Panc1 (cell line): Measurements from ENCODE around the gene DPYD.

Experiments used
- POLR2AphosphoS5 ChIP-seq: IDR thresholded peaks from 2 replicates; pipeline ENCODE4 v1.6.1; 2012; ENCODE audit warnings: mild to moderate bottlenecking, low read depth, low read length, moderate library complexity
- TCF7L2 ChIP-seq: IDR thresholded peaks from 2 replicates; pipeline ENCODE4 v1.6.1; 2011; ENCODE audit warnings: mild to moderate bottlenecking, low read depth, low read length, inconsistent platforms
- TF ChIP-seq, protein P1 (sequence below): fragments of 450-650 bp; IDR thresholded peaks from 2 replicates; pipeline ENCODE4 v1.5.1; 2017; ENCODE audit warnings: mild to moderate bottlenecking
- TF ChIP-seq, protein P2 (sequence below), 2 experiments: IDR thresholded peaks; 2 replicates each; pipeline ENCODE4 v1.6.1; 2011 to 2012; ENCODE audit warnings: low read depth in 2 of 2, control low read depth in 1 of 2, low read length in 1 of 2, mild to moderate bottlenecking in 1 of 2, moderate library complexity in 1 of 2; ENCODE audit not compliant: insufficient read depth in 1 of 2

DNA sequence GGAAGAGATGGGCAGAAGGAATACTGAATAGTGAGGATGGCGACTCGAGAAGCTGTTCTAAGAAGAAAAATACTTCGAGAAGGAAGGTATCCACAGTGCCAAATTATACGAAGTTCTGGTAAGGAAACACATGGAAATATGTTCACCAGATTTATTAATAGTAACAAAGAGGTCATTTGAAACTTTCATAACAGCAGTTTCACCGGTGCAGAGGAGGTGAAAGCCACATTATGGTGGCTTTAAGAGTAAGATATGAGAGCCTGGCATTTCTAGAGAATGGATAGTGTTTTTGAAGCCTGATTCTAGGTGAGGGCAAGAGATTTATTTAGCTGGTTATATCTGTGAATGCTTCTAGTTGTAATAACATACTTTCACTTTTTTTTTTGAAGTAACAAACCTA, 56.2 kb downstream of the DPYD start:
- TF ChIP-seq, protein P1, sequence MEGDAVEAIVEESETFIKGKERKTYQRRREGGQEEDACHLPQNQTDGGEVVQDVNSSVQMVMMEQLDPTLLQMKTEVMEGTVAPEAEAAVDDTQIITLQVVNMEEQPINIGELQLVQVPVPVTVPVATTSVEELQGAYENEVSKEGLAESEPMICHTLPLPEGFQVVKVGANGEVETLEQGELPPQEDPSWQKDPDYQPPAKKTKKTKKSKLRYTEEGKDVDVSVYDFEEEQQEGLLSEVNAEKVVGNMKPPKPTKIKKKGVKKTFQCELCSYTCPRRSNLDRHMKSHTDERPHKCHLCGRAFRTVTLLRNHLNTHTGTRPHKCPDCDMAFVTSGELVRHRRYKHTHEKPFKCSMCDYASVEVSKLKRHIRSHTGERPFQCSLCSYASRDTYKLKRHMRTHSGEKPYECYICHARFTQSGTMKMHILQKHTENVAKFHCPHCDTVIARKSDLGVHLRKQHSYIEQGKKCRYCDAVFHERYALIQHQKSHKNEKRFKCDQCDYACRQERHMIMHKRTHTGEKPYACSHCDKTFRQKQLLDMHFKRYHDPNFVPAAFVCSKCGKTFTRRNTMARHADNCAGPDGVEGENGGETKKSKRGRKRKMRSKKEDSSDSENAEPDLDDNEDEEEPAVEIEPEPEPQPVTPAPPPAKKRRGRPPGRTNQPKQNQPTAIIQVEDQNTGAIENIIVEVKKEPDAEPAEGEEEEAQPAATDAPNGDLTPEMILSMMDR, result no peak
- no peak for TF ChIP-seq POLR2AphosphoS5
- no peak for TF ChIP-seq TCF7L2
- TF ChIP-seq, protein P2, sequence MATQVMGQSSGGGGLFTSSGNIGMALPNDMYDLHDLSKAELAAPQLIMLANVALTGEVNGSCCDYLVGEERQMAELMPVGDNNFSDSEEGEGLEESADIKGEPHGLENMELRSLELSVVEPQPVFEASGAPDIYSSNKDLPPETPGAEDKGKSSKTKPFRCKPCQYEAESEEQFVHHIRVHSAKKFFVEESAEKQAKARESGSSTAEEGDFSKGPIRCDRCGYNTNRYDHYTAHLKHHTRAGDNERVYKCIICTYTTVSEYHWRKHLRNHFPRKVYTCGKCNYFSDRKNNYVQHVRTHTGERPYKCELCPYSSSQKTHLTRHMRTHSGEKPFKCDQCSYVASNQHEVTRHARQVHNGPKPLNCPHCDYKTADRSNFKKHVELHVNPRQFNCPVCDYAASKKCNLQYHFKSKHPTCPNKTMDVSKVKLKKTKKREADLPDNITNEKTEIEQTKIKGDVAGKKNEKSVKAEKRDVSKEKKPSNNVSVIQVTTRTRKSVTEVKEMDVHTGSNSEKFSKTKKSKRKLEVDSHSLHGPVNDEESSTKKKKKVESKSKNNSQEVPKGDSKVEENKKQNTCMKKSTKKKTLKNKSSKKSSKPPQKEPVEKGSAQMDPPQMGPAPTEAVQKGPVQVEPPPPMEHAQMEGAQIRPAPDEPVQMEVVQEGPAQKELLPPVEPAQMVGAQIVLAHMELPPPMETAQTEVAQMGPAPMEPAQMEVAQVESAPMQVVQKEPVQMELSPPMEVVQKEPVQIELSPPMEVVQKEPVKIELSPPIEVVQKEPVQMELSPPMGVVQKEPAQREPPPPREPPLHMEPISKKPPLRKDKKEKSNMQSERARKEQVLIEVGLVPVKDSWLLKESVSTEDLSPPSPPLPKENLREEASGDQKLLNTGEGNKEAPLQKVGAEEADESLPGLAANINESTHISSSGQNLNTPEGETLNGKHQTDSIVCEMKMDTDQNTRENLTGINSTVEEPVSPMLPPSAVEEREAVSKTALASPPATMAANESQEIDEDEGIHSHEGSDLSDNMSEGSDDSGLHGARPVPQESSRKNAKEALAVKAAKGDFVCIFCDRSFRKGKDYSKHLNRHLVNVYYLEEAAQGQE (IDR thresholded peaks at IDR 0.05; ENCODE audit: insufficient read depth in 1 of 2, low read depth in 2 of 2, low read length in 1 of 2), result no peak
